Fibroblast of peridontal ligament (primary cell): ENCODE measurements around the gene NKAIN4.

ENCODE experiments used
- DNase-seq: peaks from one replicate; pipeline ENCODE4 v3.0.0-alpha.2; 2010; ENCODE audit errors: extremely low read depth

The NKAIN4 gene

DNA sequence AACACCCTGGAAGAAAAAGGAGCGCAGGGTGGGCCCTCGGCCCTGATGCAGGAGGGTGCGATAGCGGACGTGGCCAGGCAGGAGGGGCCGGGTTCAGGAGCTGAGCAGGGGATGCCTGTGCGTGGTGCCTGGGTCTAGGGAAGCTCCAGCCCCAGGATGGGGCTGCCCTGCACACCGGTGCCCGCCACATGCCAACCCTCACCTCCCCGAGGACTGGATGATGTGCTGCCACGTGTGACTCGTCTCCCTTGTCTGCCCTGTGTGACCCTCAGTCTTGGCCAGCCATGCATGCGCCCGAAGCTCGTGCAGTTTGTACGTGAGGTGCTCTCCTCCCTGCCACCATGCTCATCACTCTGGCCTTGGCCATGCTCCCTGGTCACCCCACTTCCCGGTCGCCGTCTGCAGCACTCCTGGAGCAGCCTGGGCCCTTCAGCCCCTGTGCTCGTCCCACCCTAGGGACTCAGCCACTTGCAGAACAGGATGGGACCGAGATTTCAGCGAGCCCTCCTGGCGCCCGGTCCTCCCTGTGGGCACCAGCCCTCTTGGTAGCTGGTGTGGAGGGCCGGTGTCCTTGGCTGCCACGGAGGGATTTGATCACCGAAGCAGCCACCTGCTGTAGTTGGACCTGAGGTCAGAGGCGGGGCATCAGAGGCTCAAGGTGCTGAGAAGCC is 34.5 kb upstream of the NKAIN4 start:
- no peak for DNase-seq

- DNase-seq = no peak
Measured at GRCh38 chr20:63287697-63288580, 33.7 kb upstream of the NKAIN4 start.

DNA sequence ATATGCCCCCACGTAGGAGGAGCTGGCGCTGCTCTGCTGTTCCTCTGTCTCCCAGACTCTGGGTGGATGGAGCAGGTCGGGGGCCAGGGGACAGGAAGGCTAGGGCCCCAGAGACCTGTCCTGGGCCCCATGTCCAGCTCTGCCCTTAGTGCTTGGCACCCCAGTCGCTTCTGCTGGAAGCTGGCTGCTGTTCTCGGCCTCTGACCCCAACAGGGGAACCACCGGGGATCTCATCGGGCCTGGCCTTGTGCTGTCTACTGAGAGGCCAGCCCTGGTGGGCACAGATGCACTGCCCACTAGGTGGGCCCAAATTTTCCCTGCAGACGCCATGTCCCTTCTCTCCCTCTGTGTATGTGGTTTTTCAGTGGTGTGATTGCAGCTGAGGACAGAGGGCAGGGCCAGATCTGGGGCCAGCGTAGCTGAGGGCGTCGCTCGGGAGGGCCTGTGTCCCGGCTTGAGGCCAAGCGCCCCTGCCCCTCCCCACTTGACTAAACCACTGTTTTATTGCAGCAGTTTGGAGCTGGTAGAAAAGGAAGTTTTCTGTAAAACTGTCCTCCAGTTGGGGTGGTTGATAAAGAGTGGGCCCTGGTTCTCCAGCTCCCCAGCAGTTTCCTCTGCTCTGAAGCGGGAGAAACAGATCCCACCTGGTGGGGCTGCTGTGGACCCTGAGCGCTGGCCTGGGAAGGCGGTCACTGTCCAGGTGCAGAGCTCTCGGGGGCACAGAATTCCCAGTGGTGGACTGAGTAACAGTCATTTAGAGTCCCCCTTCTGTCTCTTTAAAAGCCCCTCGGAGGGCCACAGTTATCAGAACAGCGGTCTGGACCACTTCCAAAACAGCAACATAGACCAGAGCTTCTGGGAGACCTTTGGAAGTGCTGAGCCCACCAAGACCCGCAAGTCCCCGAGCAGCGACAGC is 32.8 kb upstream of the NKAIN4 start:
- DNase-seq = no peak

GRCh38 chr20:63285636-63286615 is 31.7 kb upstream of the NKAIN4 start:
- DNase-seq = no peak

GRCh38 chr20:63284981-63285524 is 30.8 kb upstream of the NKAIN4 start:
- DNase-seq = no peak

GRCh38 chr20:63284544-63284949 is 30.3 kb upstream of the NKAIN4 start:
- no peak for DNase-seq

GRCh38 chr20:63284083-63284440 is 29.8 kb upstream of the NKAIN4 start:
- no peak for DNase-seq

DNA sequence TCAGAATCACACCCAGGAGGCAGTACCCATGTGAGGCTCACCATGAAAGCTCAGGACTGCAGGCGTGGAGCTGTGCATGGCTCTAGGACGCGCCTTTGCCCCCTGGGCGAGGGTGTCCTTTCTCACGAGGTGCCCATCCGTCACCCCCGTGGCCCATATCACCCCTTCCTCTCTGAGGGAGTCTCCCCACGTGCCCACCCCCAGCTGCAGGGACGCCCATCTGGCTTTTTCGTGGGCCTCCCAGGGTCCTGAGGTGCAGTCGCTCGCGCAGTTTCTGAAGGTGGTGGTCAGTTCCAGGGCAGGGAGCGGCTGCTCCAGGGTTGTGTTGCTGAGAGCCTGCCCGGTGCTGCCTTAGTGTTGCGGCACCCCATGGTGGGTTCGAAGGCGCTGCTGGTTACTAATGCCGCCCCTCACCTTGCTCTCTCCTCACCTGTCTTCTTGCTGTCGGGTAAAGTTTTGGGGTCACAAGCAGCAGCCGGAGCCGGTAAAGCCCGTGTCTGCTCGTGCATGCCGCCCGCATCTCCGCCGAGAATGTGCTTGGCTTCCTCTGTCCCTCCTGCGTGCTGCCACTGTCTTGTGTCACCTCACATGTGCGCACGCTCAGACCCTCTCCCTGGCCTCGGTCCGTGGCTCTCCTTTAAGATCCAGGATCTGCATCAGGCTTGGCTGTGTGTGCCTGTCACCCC is 29.3 kb upstream of the NKAIN4 start:
- DNase-seq = no peak

- no peak for DNase-seq
Measured at GRCh38 chr20:63282946-63283345, 28.7 kb upstream of the NKAIN4 start.

- DNase-seq = no peak
Measured at GRCh38 chr20:63281742-63282665, 27.7 kb upstream of the NKAIN4 start.

- no peak for DNase-seq
Measured at GRCh38 chr20:63280929-63281545, 26.8 kb upstream of the NKAIN4 start.

GRCh38 chr20:63280371-63280770 is 26.1 kb upstream of the NKAIN4 start:
- DNase-seq = no peak

GRCh38 chr20:63279931-63280330 is 25.7 kb upstream of the NKAIN4 start:
- DNase-seq = no peak

DNA sequence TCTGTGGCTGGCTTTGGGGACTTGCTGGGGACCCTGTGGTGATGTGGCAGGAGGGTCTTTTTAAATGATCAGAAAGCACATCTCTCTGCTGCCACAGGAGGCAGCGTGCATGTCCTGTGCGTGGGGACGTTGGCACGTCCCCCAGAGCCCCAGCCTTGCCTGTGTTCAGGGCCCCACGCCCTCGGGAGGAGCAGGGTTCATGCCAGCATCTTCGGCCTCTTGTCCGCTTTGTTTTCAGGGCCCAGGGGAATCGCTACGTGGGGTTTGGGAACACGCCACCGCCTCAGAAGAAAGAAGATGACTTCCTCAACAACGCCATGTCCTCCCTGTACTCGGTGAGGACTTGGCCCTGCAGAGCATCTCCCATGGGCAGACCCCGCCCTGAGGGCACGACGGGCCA is 24.4 kb upstream of the NKAIN4 start:
- DNase-seq = no peak

- DNase-seq = no peak
Measured at GRCh38 chr20:63277466-63278272, 23.4 kb upstream of the NKAIN4 start.

- no peak for DNase-seq
Measured at GRCh38 chr20:63276956-63277355, 22.7 kb upstream of the NKAIN4 start.

DNA sequence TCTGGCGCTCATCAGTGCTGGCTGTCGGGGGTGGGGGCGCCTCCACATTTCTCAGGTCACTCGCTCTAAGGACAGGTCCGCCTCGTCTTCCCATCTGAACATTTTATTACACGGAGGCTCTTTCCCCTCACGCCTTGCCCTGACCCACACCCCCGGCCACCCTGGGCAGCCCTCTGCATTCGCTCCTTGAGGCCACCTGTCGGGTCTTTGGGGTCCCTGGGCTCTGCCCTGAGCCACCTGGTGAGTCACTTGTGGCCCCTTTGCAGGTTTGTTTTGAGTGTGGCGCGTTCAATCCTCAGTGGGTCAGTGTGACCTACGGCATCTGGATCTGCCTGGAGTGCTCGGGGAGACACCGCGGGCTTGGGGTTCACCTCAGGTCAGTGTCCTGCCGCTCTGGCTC is 21.6 kb upstream of the NKAIN4 start:
- DNase-seq = no peak
